Suprapubic skin (tissue), 4 donors: ENCODE measurements around the gene LZTS3. TPM values are rescaled to one million over a fixed set of nuclear protein-coding genes. Genes with fewer than 3 reads are reported as not detected.

ENCODE experiments used
- DNase-seq, 2 donors: peaks; one replicate each; pipeline ENCODE4 v3.0.0-alpha.2; 2019; ENCODE audit warnings: low spot score in 2 of 2
- H3K27ac ChIP-seq: fragments of 200-600 bp; sonication (generic); one replicate; pipeline ENCODE4 v1.5.1; 2019
- H3K27me3 ChIP-seq: fragments of 200-600 bp; sonication (generic); one replicate; pipeline ENCODE4 v1.5.1; 2019
- H3K36me3 ChIP-seq: fragments of 200-600 bp; sonication (generic); one replicate; pipeline ENCODE4 v1.5.1; 2019
- H3K4me1 ChIP-seq: fragments of 200-600 bp; sonication (generic); one replicate; pipeline ENCODE4 v1.5.1; 2019
- H3K4me3 ChIP-seq: fragments of 200-600 bp; sonication (generic); one replicate; pipeline ENCODE4 v1.5.1; 2019; ENCODE audit warnings: mild to moderate bottlenecking
- H3K9me3 ChIP-seq: fragments of 200-600 bp; sonication (generic); one replicate; pipeline ENCODE4 v1.5.1; 2019
- EP300 ChIP-seq: sonication (generic); formaldehyde crosslinking; IDR thresholded peaks from one replicate; pipeline ENCODE4 v1.6.1; 2017; ENCODE audit warnings: antibody characterized with exemption
- POLR2A ChIP-seq, 2 donors: fragments of 450-650 bp; IDR thresholded peaks; one replicate each; pipeline ENCODE4 v1.6.1; 2017; ENCODE audit warnings: antibody characterized with exemption in 2 of 2, mild to moderate bottlenecking in 2 of 2, moderate library complexity in 2 of 2
- POLR2AphosphoS5 ChIP-seq, 3 donors: sonication (generic); formaldehyde crosslinking; IDR thresholded peaks; one replicate each; pipeline ENCODE4 v1.6.1; 2017; ENCODE audit warnings: antibody characterized with exemption in 3 of 3
- WGBS: methylation state at CpG from one replicate; pipeline ENCODE4 v1.1.5; 2018; 5-methylcytosine and 5-hydroxymethylcytosine counted together
- total RNA-seq, 4 donors: library from RNA; depleted of rRNA; stranded (reverse); fragments of >200 nt; gene quantifications; one replicate each; pipeline ENCODE4 v1.1.0, GENCODE V29; 2016
- TF ChIP-seq, protein P1 (sequence below), 2 donors: fragments of 200-600 bp in 1 of 2; fragments of 450-650 bp in 1 of 2; sonication (generic) in 1 of 2; IDR thresholded peaks; one replicate each; pipeline ENCODE4 v1.5.1; 2016 to 2019; ENCODE audit warnings: antibody characterized with exemption in 2 of 2, mild to moderate bottlenecking in 1 of 2, moderate library complexity in 1 of 2

Gene LZTS3
- total RNA-seq, 4 donors from 2014 or later: 4.8 to 9.3 (median 6.7) TPM

DNA sequence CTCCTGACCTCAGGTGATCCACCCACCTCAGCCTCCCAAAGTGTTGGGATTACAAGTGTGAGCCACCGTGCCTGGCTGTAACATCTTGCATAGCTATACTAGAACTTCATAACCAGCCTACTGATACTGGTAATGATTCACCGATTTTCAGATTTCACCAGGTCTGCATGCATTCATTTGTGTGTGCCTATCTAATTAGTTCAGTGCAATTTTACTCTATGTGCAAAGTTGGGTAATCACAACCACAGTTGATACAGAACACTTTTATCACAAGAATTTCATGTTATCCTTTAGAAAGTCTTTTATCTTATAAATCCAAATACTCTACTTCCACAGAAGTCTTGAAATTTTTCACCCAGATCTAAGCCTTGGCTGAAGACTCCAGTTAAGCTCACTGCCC, 35.9 kb downstream of the LZTS3 start:
- Histone ChIP-seq H3K9me3 (no peaks in the 10 kb centered on the region), H3K4me3 (no peak overlapping the region), H3K27ac (no peak overlapping the region), H3K36me3 (no peaks in the 10 kb centered on the region), H3K4me1 (no peaks in the 10 kb centered on the region), H3K27me3 (no peaks in the 10 kb centered on the region)
- TF ChIP-seq POLR2AphosphoS5 (IDR thresholded peaks at IDR 0.05) (no peak), EP300 (no peak), POLR2A (IDR thresholded peaks at IDR 0.05) (no peak)
- TF ChIP-seq, protein P1, sequence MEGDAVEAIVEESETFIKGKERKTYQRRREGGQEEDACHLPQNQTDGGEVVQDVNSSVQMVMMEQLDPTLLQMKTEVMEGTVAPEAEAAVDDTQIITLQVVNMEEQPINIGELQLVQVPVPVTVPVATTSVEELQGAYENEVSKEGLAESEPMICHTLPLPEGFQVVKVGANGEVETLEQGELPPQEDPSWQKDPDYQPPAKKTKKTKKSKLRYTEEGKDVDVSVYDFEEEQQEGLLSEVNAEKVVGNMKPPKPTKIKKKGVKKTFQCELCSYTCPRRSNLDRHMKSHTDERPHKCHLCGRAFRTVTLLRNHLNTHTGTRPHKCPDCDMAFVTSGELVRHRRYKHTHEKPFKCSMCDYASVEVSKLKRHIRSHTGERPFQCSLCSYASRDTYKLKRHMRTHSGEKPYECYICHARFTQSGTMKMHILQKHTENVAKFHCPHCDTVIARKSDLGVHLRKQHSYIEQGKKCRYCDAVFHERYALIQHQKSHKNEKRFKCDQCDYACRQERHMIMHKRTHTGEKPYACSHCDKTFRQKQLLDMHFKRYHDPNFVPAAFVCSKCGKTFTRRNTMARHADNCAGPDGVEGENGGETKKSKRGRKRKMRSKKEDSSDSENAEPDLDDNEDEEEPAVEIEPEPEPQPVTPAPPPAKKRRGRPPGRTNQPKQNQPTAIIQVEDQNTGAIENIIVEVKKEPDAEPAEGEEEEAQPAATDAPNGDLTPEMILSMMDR (IDR thresholded peaks at IDR 0.05): no peak
- no peak for DNase-seq
- 100% methylated on average over 2 of the region's 2 CpGs for WGBS

DNA sequence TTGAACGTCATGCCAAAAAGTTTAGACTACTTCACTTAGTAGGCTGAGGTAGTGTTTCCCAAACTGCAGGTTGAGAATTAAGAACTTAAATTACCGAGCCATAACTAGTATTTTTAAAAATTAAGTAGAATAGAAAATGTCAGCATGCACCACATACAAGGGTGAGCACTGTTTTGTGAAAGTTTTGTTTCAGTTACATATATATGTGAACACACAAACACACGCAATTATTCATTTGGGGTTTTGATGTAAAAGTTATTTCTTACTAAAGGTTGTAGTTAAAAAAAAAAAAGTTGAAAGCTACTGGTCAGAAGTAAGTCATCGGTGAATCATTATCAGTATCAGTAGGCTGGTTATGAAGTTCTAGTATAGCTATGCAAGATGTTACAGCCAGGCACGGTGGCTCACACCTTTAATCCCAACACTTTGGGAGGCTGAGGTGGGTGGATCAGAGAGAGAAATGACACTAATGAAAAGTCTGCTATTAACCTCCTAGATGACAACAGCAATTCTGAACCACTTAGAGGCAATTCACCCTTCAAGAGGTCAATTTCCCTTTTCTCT, 37.8 kb downstream of the LZTS3 start:
- WGBS: 93% methylated on average over 5 of the region's 5 CpGs

DNA sequence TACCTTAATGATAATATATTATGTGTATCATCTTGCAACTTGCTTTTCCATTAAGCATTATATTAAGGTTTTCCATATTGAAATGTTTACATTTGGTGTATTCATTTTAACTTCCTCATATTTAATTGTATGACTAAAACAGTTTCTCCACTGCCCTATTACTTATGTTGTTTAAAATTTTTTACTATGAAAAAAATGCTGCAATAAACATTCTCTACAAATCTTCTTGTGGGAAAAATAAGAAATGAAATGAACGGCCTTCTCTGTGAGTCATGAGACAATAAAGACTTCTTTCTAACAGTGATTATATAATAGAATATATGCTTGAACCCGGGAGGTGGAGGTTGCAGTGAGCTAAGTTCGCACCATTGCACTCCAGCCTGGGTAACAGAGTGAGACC, 39.2 kb downstream of the LZTS3 start:
- 89% methylated on average over 3 of the region's 3 CpGs for WGBS

More for the DNA sequence above, 37.8 kb downstream of the LZTS3 start:
- no peaks in the 10 kb centered on the region for H3K36me3 ChIP-seq
- no peaks in the 10 kb centered on the region for H3K9me3 ChIP-seq
- no peak for TF ChIP-seq EP300
- TF ChIP-seq POLR2AphosphoS5 (IDR thresholded peaks at IDR 0.05): no peak
- TF ChIP-seq, protein P1 (IDR thresholded peaks at IDR 0.05): no peak
- no peak for TF ChIP-seq POLR2A (IDR thresholded peaks at IDR 0.05)
- no peaks in the 10 kb centered on the region for H3K4me1 ChIP-seq
- no peak overlapping the region for H3K4me3 ChIP-seq
- DNase-seq: no peak
- H3K27ac ChIP-seq: no peak overlapping the region
- no peaks in the 10 kb centered on the region for H3K27me3 ChIP-seq

DNA sequence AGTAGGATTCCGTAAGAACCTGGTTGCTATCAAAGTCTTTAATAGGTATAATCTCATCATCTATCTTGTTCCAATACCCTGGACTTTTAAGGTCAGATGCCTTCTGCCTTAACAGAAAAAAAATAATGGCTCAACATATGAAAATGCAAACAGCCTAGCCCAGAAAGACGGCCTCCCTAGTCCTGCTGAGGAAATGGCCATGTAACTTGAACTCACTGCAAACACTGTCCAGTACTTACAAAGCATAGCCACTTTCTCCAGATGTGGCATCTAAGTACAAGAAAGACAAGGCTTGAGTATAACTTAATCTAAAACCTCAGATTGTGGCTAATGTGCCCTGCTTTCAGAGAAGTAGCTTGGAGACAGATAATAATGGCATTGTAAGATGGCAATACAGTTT, 40.2 kb downstream of the LZTS3 start:
- Histone ChIP-seq H3K9me3 (no peaks in the 10 kb centered on the region), H3K36me3 (no peaks in the 10 kb centered on the region), H3K4me1 (no peaks in the 10 kb centered on the region), H3K4me3 (no peak overlapping the region), H3K27ac (no peak overlapping the region), H3K27me3 (no peaks in the 10 kb centered on the region)
- no peak for TF ChIP-seq EP300
- TF ChIP-seq, protein P1 (IDR thresholded peaks at IDR 0.05): no peak
- no peak for TF ChIP-seq POLR2AphosphoS5 (IDR thresholded peaks at IDR 0.05)
- no peak for TF ChIP-seq POLR2A (IDR thresholded peaks at IDR 0.05)
- 87% methylated on average over 2 of the region's 2 CpGs for WGBS
- DNase-seq: no peak

More for the DNA sequence above, 39.2 kb downstream of the LZTS3 start:
- no peak for DNase-seq
- TF ChIP-seq POLR2AphosphoS5 (IDR thresholded peaks at IDR 0.05): no peak
- TF ChIP-seq POLR2A (IDR thresholded peaks at IDR 0.05): no peak
- TF ChIP-seq, protein P1 (IDR thresholded peaks at IDR 0.05): no peak
- no peak for TF ChIP-seq EP300
- Histone ChIP-seq H3K4me3 (no peak overlapping the region), H3K4me1 (no peaks in the 10 kb centered on the region), H3K36me3 (no peaks in the 10 kb centered on the region), H3K9me3 (no peaks in the 10 kb centered on the region), H3K27ac (no peak overlapping the region), H3K27me3 (no peaks in the 10 kb centered on the region)

DNA sequence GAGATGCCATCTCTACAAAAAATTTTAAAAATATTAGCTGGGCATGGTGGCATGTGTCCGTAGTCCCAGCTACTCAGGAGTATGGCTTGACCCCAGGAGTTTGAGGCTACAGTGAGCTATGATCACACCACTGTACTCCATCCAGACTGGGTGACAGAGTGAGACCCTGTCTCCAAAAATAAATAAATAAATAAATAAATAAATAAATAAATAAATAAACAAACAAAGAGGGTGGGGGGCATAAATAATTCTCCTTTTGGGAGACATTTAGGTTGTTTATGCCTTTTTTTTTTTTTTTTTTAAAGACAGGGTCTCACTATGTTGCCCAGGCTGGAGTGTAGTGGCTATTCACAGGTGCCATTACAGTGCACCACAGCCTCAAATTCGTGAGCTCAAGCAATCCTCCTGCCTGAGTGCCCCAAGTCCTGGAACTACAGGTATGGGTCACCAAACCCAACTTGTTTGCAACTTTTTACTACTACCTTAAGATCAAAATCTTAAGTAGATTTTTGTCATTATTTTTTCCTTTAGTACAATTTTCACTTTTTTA, 43.2 kb downstream of the LZTS3 start:
- H3K4me3 ChIP-seq: no peak overlapping the region
- no peaks in the 10 kb centered on the region for H3K27me3 ChIP-seq
- peaks cover 6% of the 10 kb centered on the region for H3K36me3 ChIP-seq
- H3K27ac ChIP-seq: no peak overlapping the region
- H3K9me3 ChIP-seq: no peaks in the 10 kb centered on the region
- no peak for DNase-seq
- no peaks in the 10 kb centered on the region for H3K4me1 ChIP-seq
- TF ChIP-seq EP300 (no peak), POLR2AphosphoS5 (IDR thresholded peaks at IDR 0.05) (no peak), POLR2A (IDR thresholded peaks at IDR 0.05) (no peak)
- TF ChIP-seq, protein P1 (IDR thresholded peaks at IDR 0.05): no peak
- WGBS: 94% methylated on average over 2 of the region's 2 CpGs
